A673 (cell line): ENCODE results near the gene USP5. TPM values are rescaled to one million over a fixed set of nuclear protein-coding genes. Genes with fewer than 3 reads are reported as not detected.

Source experiments
- BruUV-seq: library from RNA; stranded (reverse); fragments of 400-500 nt; replicated peaks from 2 replicates; lab custom pipeline; 2021; lab: Mats Ljungman, UMichigan
- CTCF ChIA-PET: fragments of 300-600 bp; sonication (Branson Sonifier 250); formaldehyde crosslinking; loops from one replicate; lab custom pipeline; 2022; ENCODE audit warnings: antibody characterized with exemption; lab: Charles Lee
- POLR2A ChIA-PET: fragments of 300-600 bp; sonication (Branson Sonifier 250); formaldehyde crosslinking; loops from one replicate; lab custom pipeline; 2022; ENCODE audit warnings: antibody characterized with exemption; ENCODE audit not compliant: low non-redundant PET; lab: Charles Lee
- DNase-seq: peaks from one replicate; pipeline ENCODE4 v3.0.0-alpha.2; 2015; ENCODE audit warnings: low spot score
- H3K27ac ChIP-seq: fragments of 200-600 bp; sonication (generic); 2 replicates; pipeline ENCODE4 v1.5.1; 2016; ENCODE audit warnings: mixed run types, low read depth, mild to moderate bottlenecking, mixed read lengths, antibody characterized with exemption, low read length; ENCODE audit not compliant: poor library complexity, severe bottlenecking
- H3K27me3 ChIP-seq: fragments of 200-600 bp; sonication (generic); replicated peaks from 2 replicates; pipeline ENCODE4 v1.6.1; 2017; ENCODE audit warnings: mixed run types, low read depth, mild to moderate bottlenecking, mixed read lengths, antibody characterized with exemption, low read length; ENCODE audit not compliant: insufficient read depth, poor library complexity
- H3K36me3 ChIP-seq: fragments of 200-600 bp; sonication (generic); 2 replicates; pipeline ENCODE4 v1.6.1; 2016; ENCODE audit warnings: mixed run types, mild to moderate bottlenecking, mixed read lengths, antibody characterized with exemption, low read length; ENCODE audit not compliant: insufficient read depth, poor library complexity, severe bottlenecking
- H3K4me1 ChIP-seq: fragments of 200-600 bp; sonication (generic); 2 replicates; pipeline ENCODE4 v1.6.1; 2017; ENCODE audit warnings: mixed run types, mild to moderate bottlenecking, mixed read lengths, antibody characterized with exemption, low read length; ENCODE audit not compliant: insufficient read depth, poor library complexity, severe bottlenecking
- H3K4me3 ChIP-seq: fragments of 200-600 bp; sonication (generic); 2 replicates; pipeline ENCODE4 v1.5.1; 2016; ENCODE audit warnings: low read depth, mixed run types, mild to moderate bottlenecking, mixed read lengths, low read length; ENCODE audit not compliant: poor library complexity, severe bottlenecking
- H3K9me3 ChIP-seq: fragments of 200-600 bp; sonication (generic); 2 replicates; pipeline ENCODE4 v1.6.1; 2016; ENCODE audit warnings: mixed run types, low read depth, mild to moderate bottlenecking, mixed read lengths, antibody characterized with exemption, low read length; ENCODE audit not compliant: poor library complexity, severe bottlenecking
- CTCF ChIP-seq: fragments of 300-800, 200-600 bp; sonication (generic); conservative IDR thresholded peaks from 2 replicates; pipeline ENCODE4 v1.5.1; 2017; ENCODE audit warnings: low read depth, mild to moderate bottlenecking, antibody characterized with exemption, low read length, moderate library complexity, mixed read lengths
- EZH2 ChIP-seq: fragments of 200-600 bp; sonication (generic); IDR thresholded peaks from 2 replicates; pipeline ENCODE4 v1.6.1; 2017; ENCODE audit warnings: borderline replicate concordance, low read depth, mild to moderate bottlenecking, mixed read lengths, antibody characterized with exemption, low read length; ENCODE audit not compliant: poor library complexity, severe bottlenecking
- intact Hi-C: fragments of 100-400 bp; cut with micrococcal nuclease; formaldehyde crosslinking; loops from one replicate; pipeline ENCODE4 v1.10.0; 2022; ENCODE audit not compliant: unreplicated experiment
- total RNA-seq: library from RNA; stranded (reverse); gene quantifications from 2 replicates; pipeline ENCODE4 v1.2.3, GENCODE V29; 2021

The USP5 gene
- total RNA-seq, 1 experiment from 2014 or later, result 209 TPM

- Histone ChIP-seq H3K9me3 (no peaks in the 10 kb centered on the region), H3K4me1 (peaks cover 37% of the 10 kb centered on the region), H3K36me3 (no peaks in the 10 kb centered on the region), H3K27ac (no peak overlapping the region), H3K27me3 (no peaks in the 10 kb centered on the region), H3K4me3 (no peak overlapping the region)
- ChIA-PET POLR2A (no interaction called here), CTCF (interaction anchor here (0.6 to 1.0 kb wide), 3 partner anchors 44 to 71 kb away, joined by 3 to 6 read pairs (median 3); partner anchors contain the start of gene MLF2)
- BruUV-seq, result no TSS peak
- TF ChIP-seq CTCF, result no peak
- TF ChIP-seq EZH2, result no peak
- DNase-seq, result no peak
- intact Hi-C loops, result loop anchor here (1.0 to 5.0 kb wide), 3 partner anchors 58 to 208 kb away; partner anchors contain the start of genes MLF2 and PTMS
Observed at GRCh38 chr12:6824901-6825381, 27.0 kb upstream of the USP5 start.

- intact Hi-C loops, result loop anchor here (1.0 to 5.0 kb wide), 3 partner anchors 58 to 208 kb away; partner anchors contain the start of genes MLF2 and PTMS
- no TSS peak for BruUV-seq
- peaks cover 37% of the 10 kb centered on the region for H3K4me1 ChIP-seq
- no peak overlapping the region for H3K4me3 ChIP-seq
- peaks cover 2% of the 10 kb centered on the region for H3K36me3 ChIP-seq
- peak; percentile 85 for DNase-seq
- CTCF ChIA-PET, result interaction anchor here (1.0 kb wide), 2 partner anchors 45 to 72 kb away, joined by 3 to 6 read pairs; partner anchors contain the start of gene MLF2
- TF ChIP-seq EZH2 (no peak), CTCF (peak; percentile 92)
- H3K27me3 ChIP-seq, result no peaks in the 10 kb centered on the region
- H3K9me3 ChIP-seq, result no peaks in the 10 kb centered on the region
- POLR2A ChIA-PET, result interaction anchor here (0.9 kb wide), 1 partner anchor 72 kb away, joined by 3 read pairs; no protein-coding TSS in a partner anchor
- peak overlapping the region; percentile 11 for H3K27ac ChIP-seq
Observed at GRCh38 chr12:6825398-6826124, 26.4 kb upstream of the USP5 start.

GRCh38 chr12:6826125-6826733 is 25.7 kb upstream of the USP5 start:
- H3K4me1 ChIP-seq, result peaks cover 32% of the 10 kb centered on the region
- H3K27ac ChIP-seq, result peak overlapping the region; percentile 11
- no peaks in the 10 kb centered on the region for H3K9me3 ChIP-seq
- intact Hi-C loops, result loop anchor here (5.0 kb wide), 2 partner anchors 59 to 209 kb away; partner anchors contain the start of gene PTMS
- POLR2A ChIA-PET, result interaction anchor here (0.9 kb wide), 1 partner anchor 73 kb away, joined by 3 read pairs; no protein-coding TSS in a partner anchor
- DNase-seq, result no peak
- H3K36me3 ChIP-seq, result peaks cover 8% of the 10 kb centered on the region
- CTCF ChIA-PET, result no interaction called here
- no peak overlapping the region for H3K4me3 ChIP-seq
- TF ChIP-seq EZH2 (no peak), CTCF (no peak)
- H3K27me3 ChIP-seq, result no peaks in the 10 kb centered on the region
- BruUV-seq, result no TSS peak
